GM12892 (cell line): ENCODE results near the gene KIF24.

Source experiments
- POLR2A ChIP-seq: IDR thresholded peaks from 2 replicates; pipeline ENCODE4 v1.6.1; 2011; ENCODE audit warnings: low read depth, low read length, control low read depth
- POLR2AphosphoS5 ChIP-seq: IDR thresholded peaks from 2 replicates; pipeline ENCODE4 v1.6.1; 2011; ENCODE audit warnings: low read depth, low read length, control low read depth

GRCh38 chr9:34291023-34291422, 38.0 kb downstream of the KIF24 start:
- no peak for TF ChIP-seq POLR2AphosphoS5
- TF ChIP-seq POLR2A = no peak
